Inferior parietal cortex (tissue), 1 donor: ENCODE data around the gene CRYBA4.

Source experiments
- DNase-seq: peaks from one replicate; pipeline ENCODE4 v3.0.0-alpha.2; 2016; ENCODE audit errors: extremely low spot score

CRYBA4 gene

DNA sequence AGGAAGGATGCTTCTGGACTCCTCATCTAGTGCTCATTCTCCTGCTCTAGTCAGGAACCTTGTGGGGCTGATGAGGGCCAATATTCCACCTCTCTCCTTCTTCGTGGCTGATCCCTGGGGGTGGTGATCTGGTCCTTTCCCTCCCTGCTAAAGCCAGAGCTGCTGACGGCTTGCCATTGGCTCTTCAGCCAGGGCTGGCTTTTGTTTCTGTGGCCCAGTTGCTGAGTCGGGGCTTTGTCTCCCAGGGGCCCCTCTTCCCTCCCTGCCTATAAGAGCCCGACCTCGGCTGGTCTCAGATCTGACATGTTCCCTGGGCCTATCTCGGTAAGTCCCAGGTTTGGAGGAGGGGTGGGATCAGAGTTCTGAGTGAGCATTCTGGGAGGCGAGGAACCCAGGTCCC, at the start of gene CRYBA4:
TSS of gene CRYBA4 (plus strand) at position 301 of the 400 bp plus-strand sequence. CDS start 634 bp downstream, outside the sequence.
- DNase-seq: no peak

DNA sequence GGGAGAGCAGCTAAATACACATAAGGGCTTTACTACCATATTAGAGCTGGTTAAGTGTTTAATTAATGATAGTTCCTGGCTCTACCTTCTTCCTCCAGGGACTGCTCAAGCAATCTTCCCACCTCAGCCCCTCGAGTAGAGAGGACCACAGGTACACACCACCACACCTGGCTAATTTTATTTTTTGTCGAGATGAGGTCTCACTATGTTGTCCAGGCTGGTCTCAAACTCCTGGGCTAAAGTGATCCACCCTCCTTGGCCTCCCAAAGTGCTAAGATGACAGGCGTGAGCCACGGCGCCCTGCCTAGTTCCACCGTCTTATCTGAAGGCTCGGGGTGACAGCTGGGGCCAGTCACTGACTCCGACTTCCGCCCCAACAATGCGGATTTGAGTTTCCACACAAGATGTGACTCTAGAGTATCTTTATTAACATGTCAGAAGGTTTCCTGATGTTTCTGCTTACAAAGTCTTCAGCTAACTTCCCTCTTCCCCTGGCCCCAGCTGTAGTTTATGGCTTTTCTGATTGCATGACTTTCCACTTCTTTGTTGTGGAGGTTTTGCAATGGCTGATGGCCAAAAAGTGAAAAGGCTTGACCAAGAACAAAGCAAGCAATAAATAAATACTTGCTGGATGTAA, 48.6 kb upstream of the CRYBA4 start:
- no peak for DNase-seq

DNA sequence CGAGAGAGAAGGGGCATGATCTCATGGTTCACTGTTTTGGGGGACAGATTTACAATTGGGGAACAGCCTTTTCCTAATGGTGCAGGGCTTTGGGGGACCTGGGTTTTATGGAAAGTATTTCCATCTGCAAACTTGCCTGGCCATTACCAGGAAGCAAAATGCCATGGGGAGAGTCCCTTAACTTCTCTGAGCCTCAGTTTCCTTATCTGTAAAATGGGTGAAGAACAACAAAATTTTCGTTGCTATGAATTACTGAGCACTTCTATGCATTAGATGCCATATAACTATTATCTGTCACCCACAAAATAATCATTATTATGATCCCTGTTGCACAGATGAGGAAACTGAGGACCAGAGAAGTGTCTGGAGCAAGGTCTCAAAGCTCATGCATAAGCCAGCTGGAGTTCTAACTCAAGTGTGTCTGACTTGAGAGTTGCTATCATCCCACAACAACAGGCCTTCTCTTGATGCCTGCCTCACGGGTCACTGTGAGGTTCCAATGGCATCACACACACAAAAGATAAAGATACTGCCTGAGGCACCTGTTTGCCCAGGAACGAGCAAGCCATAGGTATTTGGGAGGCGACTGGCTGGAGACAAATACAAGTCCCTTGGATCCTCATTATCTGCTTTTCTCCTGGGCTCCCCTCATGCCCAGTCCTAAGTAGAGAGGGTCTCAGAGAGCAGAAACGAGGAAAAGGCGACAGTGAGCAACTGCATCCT, 47.6 kb upstream of the CRYBA4 start:
- DNase-seq: no peak

DNA sequence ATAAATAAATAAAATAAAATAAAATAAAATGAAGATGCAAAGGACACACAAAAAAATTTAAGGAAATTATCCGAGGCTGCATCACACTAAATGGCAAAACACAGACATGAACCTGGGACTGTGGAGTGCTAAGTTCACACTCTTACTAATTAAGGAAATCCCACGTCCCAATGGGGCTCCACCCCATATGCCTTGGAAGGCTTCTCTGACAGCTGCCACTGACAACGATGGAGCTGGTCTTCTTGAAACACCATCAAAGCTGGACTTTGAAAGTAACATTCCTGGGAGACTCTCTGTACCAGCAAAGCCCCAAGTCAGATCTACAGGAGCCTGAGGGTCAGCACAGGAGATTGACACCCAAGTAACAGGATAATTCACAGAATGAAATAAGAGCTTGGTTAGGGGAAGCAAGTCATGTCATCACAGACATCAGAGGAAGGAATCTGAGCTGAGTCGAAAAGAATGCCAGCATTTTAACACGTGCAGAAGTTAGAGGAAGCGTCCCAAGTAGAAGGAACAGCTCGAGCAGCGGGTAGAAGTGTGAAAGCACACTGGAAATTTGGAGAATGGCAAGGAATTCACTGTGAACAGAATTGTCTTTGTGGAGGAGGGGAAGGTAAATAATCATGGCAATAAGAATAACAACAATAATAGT, 45.6 kb upstream of the CRYBA4 start:
- DNase-seq: no peak

DNA sequence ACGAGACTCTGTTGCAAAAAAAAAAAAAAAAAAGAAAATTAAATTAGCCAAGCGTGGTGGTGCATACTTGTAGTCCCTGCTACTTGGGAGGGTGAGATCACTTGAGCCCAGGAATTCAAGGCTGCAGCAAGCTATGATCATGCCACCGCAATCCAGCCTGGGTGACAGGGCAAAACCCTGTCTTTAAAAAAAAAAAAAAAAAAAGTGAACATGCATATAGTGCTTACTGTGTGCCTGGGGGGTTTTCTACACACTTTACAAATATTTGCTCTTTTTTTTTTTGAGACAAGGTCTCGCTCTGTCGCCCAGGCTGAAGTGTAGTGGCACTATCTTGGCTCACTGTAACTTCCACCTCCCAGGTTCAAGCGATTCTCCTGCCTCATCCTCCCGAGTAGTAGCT, 44.7 kb upstream of the CRYBA4 start:
- DNase-seq: no peak

DNA sequence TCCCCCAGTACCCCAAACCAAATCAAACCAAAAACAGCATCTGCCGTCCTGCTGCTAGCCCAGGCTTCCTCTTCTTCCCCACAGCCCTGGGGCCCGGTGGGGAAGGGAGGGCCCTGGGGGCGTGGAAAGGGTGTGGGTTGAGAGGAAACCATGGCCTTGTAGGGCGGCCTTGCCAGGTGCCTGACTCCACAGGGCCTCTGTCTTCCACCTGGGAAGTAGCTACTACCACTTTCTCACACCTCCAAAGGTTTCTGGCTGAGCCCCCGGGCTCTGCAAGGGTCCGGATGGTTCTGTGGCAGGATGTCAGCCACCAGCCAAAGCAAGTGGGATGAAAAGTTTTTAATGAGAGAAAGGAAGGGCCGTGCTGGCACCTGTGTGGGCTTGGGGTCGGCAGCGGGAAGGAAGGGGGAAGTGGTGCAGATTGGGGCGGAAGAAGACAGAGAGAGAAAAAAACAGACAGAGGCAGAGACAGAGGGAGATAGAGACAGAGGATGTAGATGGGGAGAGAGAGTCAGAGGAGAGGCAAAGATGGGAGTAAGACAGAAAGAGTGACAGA, 42.4 kb upstream of the CRYBA4 start:
- no peak for DNase-seq

DNA sequence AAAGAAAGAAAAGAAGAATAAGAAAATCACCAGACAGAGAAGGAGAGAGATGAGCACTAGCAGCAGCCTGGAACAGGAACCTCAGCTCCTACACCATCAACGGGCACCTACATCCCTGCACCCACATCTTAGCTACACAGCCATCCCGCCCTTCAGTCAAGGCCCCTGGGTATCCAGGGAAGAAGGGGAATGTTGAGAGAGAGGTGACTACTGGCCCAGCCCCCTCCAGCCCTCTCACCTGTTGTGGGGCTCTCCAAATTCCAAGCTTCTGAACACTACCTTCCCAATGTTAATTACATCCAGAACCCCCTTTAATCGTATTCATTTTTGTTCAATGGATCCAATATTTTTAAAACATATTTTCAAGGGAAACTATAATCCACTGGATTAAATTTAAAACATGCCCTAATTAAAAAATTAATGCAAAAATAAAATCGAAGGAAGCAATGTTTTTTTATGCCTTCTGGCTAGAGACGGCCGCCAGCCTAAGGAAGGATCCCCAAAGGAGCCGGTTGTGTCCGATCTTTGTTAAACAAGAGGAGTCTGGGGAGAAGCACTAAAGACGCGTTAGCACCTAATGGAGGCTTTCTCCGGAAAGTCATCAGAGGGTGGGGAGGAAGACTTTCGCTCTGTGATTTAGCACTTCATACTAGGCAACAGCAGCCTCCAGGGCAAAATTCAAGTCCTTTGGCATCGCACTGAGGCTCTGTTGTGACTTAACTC, 41.4 kb upstream of the CRYBA4 start:
- no peak for DNase-seq

DNA sequence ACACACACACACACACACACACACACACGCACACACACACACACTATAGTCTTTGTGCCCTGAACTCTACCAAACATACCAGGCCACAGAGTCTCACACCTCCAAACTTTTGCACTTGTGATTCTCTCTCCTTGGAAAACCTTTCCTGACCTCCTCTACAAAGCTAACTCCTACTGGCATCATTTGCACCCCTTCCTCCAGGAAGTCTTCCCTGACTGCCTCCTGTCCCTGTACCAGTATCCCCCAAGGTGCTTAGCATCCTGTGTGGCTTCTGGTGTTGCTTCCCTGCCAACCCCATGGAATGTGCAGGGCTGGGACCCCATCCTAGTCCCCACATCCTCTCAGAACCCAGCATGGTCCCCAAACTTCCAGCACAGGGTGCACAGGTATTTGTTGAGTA, 40.7 kb upstream of the CRYBA4 start:
- no peak for DNase-seq

DNA sequence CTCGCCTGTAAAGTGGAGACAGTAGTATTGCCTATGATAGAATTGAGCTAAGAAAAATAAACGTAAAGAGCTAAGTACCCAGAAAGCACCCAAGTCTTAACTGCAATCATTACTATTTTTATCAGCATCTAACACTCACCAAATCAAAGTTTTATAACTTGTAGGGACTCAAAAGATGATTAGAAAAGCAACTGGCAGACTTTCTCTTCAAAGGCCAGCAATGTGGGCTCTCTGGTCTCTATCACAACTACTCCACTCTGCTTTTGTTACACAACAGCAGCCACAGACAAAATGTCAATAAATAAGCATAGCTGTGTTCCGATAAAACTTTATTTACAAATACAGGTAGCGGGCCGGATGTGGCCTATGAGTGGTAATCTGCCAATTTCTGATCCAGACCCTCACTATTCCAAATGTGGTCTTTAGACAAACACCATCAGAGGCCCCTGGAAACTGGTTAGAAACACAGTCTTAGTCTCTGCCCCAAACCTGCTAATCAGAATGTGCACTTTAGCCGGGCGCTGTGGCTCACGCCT, 40.1 kb upstream of the CRYBA4 start:
- no peak for DNase-seq

DNA sequence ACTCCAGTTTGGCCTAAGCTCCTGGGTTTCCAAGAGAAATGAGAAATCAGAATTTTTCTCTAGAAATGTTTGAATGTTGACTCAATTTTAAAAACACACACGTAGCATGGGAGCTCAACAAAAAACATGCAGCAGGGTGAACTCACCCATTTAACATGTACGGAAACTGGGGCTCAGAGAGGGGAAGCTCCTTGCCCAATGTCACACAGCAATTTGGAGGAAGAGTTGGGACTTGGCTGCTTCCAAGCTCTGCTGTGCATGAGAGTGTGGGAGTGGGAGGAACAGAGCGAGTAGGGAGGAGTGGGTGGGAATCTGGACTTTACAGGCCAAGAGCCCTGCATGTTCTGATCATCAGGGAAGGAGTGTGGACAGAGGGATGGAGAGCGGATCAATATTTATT, 37.8 kb upstream of the CRYBA4 start:
- DNase-seq: no peak

DNA sequence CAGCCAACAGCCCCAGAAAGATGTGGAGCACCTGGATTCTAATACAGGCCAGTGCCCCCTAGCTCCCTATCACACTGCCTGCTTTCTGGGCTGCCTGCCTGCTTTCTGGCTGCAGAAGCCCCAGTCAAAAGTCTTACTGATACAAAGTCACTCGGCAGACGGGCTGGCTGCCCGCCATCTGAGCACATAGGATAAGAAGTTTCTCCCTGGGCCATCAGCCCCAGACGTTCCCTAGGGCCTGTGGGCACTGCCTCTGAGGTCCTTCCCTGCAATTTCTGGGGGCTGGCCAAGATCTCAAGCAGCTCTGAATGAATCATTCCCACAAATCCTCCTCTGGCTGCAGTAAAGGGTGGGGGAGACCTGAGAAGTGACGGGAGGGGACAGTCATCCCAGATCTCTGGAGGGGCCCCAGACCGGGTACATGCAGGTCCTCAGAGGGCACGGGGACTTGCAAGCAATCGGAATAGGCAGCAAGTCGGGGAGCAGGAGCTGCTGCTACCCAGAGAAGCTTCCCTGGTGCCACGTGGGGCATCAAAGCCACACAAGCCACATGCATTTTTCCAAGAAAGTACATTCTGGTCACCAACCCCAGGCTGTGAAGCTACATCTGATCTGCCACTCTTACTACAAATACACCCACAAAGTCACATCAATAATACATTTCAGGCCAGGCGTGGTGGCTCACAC, 36.5 kb upstream of the CRYBA4 start:
- no peak for DNase-seq

DNA sequence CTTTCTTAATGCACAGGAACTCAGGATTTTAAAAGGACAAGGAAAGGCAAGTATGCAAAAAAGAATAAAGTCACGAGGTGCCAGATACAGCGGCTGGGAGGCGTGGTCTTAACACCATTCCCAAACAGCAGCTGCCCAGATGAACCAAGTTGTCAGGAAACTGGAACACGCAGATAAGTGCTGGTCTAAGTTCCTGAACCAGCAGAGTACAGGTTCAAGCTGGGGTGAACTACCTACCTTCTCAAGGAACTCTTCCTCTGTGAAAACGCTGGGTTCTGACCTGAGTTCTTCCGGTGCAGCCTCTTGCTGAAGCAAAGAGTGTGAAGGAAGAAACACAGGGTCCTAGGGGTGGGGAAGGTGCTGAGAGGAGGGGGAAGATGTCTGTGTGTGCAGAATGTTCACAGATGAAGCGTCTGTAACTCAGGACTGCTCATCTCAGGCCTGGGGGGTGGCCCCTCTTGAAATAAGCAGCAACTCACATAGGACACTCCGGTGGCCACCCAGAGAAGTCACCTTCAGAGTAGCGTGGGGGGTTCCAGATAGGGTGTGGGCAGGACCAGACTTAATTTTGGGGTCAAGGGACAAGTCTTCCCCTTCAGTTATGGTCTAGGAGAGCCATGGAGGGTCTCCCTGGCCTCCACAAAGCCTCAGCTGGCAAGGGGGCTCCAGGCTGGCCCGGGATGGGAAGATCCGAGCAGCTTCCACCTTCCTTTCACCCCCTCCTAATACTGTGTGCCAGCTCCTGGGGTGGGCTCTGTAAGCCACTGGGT, 35.0 kb upstream of the CRYBA4 start:
- no peak for DNase-seq

DNA sequence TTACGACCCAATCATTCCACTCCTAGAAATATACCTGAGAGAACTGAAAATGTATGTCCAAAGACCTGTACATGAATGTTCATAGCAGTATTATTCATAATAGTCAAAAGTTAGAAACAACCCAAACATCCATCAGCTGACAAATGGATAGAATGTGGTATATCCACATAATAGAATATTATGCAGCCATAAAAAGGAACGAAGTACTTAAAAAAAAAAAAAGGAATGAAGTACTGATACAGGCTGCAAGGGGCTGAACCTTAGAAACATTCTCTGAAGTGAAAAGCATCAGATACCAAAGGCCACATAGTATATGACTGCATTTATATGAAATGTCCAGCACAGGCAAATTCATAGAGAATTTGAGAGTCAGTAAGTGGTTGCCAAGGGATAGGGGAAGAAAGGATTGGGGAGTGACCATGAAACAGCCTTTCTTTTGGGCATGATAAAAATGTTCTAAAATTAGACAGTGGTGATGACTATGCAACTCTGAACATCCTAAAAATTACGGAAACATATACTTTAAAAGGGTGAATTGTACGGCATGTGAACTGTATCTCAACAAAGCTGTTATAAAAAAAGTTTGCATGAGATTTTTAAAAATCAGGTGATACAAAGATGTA, 33.7 kb upstream of the CRYBA4 start:
- DNase-seq: no peak

DNA sequence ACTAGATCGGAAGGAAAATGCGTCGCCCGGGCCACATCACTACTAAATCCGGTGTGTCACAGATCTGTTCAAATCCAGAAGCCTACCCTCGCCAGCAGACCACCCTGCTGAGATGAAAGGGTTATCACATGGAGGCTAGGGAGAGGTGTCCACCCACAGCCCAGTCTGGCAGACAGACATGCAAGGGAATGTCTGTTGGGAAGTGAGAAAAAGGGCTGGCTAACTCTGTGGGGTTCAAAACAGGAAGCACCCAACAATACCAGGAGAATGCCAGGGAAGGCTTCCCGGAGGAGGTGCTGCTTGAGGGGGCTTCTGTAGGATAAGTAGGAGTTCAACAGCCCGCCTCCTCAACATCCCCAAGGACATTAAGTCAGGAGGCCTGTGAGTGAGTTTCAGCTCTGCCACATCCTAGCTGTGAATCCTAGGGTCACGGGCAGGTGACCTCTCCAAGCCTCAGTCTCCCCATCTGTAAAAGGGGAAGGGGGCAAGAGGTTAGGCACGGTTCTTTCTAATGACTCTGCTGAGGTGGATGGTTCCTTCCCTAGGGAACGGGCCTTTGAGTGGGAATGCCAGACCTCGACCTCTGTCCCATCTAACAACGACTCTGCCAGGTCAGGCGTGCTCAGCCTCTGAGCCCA, 32.9 kb upstream of the CRYBA4 start:
- DNase-seq: no peak

DNA sequence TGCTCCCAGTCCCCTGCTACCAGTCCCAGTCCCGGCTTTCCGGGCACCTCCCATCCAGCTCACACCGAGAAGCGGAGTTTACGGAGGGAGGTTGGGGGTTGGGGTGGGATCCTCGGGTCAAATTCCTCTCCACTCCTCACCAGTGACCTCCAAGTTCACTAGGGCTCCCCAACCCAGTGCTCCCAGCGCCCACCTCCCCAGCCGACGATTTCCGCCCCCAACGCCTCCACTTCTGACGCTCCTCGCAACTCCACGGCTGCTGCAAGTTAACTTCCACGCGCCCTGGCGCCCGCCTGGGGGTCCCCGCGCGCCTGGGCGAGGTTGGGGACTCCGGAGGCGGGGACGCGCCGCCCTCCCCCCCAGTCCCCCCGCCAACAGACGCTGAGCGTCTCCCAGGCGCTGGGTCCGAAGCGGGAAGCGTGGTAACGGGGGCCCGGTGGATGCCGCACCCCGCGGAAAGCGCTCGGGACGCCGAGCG, 32.4 kb upstream of the CRYBA4 start:
- no peak for DNase-seq

DNA sequence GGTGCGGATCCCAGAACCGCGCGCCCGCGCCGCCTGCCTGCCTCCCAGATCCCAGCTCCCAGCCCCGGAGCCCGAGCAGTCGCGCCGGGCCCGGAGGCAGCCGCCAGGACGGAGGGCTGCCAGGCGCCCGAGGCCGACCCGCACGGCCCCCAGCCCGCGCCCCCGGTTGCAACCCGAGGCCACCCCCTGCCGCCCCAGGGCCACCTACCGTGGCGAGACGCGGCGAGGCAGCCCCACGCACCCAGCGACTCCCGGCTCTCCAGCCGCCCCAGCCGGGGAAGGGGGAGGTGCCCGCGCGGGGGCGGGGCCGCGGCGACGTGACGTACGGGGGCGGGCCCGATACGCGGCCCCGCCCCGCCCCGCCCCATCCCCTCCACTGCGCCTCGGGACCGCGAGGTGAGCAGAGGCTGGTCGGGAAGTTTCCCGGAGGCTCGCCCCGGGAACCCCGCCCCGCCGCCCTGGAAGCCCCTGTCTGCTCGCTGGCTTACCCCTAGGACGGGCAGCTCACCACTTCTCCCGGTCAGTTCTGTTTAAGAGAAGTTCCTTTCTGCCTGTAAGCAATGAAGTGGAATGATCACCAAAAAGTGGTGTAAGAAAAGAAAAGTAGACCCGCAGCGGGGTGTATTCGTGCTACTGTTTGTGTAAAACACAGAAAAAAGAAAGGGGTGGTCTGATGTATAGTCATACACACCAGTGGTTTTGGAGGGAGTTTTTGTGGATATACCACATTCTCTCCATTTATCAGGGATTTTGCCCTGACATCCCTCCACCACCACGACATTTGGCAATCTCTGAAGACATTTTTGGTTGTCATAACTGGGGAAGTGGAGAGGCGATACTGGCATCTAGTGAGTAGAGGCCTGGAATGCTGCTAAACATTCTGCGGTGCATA, 31.7 kb upstream of the CRYBA4 start, which contains the start of gene TPST2:
TSS of gene TPST2 (minus strand) at position 288 of the 892 bp plus-strand sequence. CDS start 48,502 bp downstream, outside the sequence.
- peak; percentile 61 for DNase-seq

DNA sequence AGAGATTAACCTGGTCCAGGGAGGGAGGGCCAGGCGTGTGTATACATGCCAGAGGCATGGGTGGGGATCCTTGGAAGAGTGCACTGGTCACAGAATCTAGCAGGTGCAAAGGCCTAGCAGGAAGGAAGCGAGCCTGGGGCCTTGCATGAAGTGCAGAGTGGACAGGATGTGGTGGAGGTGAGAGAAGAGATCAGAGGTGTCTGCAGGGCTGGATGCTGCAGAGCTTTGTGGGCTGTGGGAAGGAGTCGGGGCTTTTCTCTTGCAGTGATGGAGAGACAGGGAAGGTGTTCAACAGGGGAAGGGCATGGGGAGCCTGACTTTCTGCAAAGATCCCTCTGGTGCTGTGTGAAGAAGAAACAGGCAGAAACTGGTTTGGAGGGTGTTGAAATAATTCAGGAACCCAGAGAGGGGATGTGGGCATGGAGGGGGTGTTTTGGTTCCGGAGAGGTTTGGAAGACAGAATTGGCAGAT, 29.3 kb upstream of the CRYBA4 start:
- DNase-seq: no peak

DNA sequence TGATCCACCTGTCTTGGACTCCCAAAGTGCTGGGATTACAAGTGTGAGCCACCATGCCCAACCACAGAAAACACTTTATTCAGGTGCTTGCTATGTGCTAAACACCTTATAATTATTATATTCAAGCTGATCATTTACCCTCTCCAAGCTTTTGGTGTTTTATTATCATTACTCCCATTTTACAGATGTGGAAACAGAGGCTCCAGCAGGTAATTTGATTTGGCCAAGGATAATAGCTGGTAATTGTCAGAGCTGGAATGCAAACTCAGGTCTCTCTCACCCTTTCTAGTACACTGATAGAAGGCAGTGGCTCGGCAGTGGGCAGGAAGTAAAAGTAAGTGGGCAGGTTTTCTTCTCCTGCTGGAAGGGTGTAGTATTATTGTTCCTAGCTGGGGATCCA, 28.0 kb upstream of the CRYBA4 start:
- no peak for DNase-seq
